Large intestine (tissue), 12 donors: ENCODE results near the gene PKD1. TPM values are rescaled to one million over a fixed set of nuclear protein-coding genes. Genes with fewer than 3 reads are reported as not detected.
A peak's percentile ranks its signal among the peaks of the same experiment; 100 is the strongest.
"Not testable (repeated sequence)": the region's sequence is repeated elsewhere in the genome, so short reads cannot be mapped to it uniquely, and the experiment has no call there.

Experiments used
- DNase-seq, 2 donors: peaks; one replicate each; pipeline versions ENCODE4 v3.0.0 to v3.0.0-alpha.2; 2013
- H3K27ac ChIP-seq: one replicate; pipeline ENCODE4 v1.5.1; 2013; ENCODE audit warnings: low read length
- H3K27me3 ChIP-seq: 2 replicates; pipeline ENCODE4 v1.6.1; 2013; ENCODE audit warnings: low read length; ENCODE audit not compliant: control insufficient read depth, insufficient read depth
- H3K36me3 ChIP-seq: 2 replicates; pipeline ENCODE4 v1.6.1; 2013; ENCODE audit warnings: low read length; ENCODE audit not compliant: control insufficient read depth, insufficient read depth
- H3K4me1 ChIP-seq: one replicate; pipeline ENCODE4 v1.6.1; 2013; ENCODE audit warnings: low read length; ENCODE audit not compliant: control insufficient read depth, insufficient read depth
- H3K4me3 ChIP-seq: one replicate; pipeline ENCODE4 v1.5.1; 2013; ENCODE audit warnings: low read length
- H3K9me3 ChIP-seq: one replicate; pipeline ENCODE4 v1.6.1; 2013; ENCODE audit warnings: mild to moderate bottlenecking, low read depth, low read length, moderate library complexity; ENCODE audit not compliant: control insufficient read depth
- WGBS: methylation state at CpG from one replicate; pipeline ENCODE4 v1.1.5; 2013; ENCODE audit warnings: low lambda C conversion rate; ENCODE audit not compliant: insufficient coverage; 5-methylcytosine and 5-hydroxymethylcytosine counted together
- long read RNA-seq, 11 donors: transcript quantifications; one replicate each; lab custom pipeline, GENCODE V29; 2026
- polyA plus RNA-seq: library from polyadenylated mRNA; unstranded; fragments of 120-200 nt; gene quantifications from one replicate; pipeline ENCODE4 v1.2.1, GENCODE V29; 2013

The PKD1 gene
- 58.4 TPM for polyA plus RNA-seq
- long read RNA-seq, donor 1, partial matches to known transcripts = 0 of 1 reads
- long read RNA-seq, donor 1, other reads (novel, unspliced or antisense) = 0 of 1 reads
- long read RNA-seq, donor 2, partial matches to known transcripts = 0 of 1 reads
- long read RNA-seq, donor 2, other reads (novel, unspliced or antisense) = 0 of 1 reads
- long read RNA-seq, donor 3 = 0 reads
- long read RNA-seq, donor 4 = 0 reads
- long read RNA-seq, donor 5, partial matches to known transcripts = 5 of 6 reads
- long read RNA-seq, donor 5, other reads (novel, unspliced or antisense) = 0 of 6 reads
- long read RNA-seq, donor 6, partial matches to known transcripts = 0 of 1 reads
- long read RNA-seq, donor 6, other reads (novel, unspliced or antisense) = 0 of 1 reads
- long read RNA-seq, donor 7, partial matches to known transcripts = 9 of 9 reads
- long read RNA-seq, donor 7, other reads (novel, unspliced or antisense) = 0 of 9 reads
- long read RNA-seq, donor 8, partial matches to known transcripts = 0 of 1 reads
- long read RNA-seq, donor 8, other reads (novel, unspliced or antisense) = 0 of 1 reads
- long read RNA-seq, donor 9, partial matches to known transcripts = 17 of 18 reads
- long read RNA-seq, donor 9, other reads (novel, unspliced or antisense) = 0 of 18 reads
- long read RNA-seq, donor 10, partial matches to known transcripts = 0 of 1 reads
- long read RNA-seq, donor 10, other reads (novel, unspliced or antisense) = 0 of 1 reads
- long read RNA-seq, donor 11 = 0 reads

DNA sequence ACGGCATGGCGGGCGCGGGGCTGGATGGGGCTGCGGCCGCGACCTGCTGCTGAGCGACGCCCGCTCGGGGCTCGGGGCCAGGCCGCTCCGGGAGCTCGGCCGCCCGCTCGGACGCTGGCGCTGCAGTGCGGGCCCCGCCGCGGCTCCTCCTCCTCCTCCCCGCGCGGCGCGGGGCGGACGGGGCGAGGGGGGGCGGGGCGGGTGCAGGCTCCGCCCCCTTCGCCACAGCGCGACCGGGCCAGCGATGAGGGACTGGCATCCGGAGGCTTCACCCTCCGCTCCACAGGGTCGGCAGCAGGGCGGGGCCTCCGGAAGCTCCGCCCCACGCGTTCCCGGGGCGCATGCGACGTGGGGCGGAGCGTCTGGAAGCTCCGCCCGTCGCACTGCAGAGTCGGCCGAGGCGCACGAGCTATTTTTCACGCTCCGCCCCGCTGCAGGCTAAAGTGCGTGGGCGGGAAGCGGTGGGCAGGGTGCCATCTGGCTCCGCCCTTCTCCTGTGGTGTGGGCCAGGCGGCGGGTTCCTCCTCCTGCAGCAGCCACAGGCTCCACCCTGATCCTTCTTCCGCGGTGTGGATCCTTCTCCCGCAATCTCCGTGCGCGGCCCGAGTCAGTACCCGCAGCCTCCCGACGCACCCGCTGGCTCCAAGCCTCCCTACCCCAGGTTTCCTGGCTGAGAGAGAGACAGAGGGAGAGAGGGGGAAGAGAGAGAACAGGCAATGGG, at the start of gene PKD1:
Gene PKD1, minus strand, starts transcription at position 129 of the 721 bp plus-strand sequence. CDS start 209 bp downstream, outside the sequence.
- not testable (repeated sequence) for H3K9me3 ChIP-seq, H3K4me1 ChIP-seq, H3K36me3 ChIP-seq, H3K27me3 ChIP-seq
- no CpG with 5 or more reads among the region's 81 CpGs for WGBS
- Histone ChIP-seq H3K4me3 (peak within 1 kb of the TSS; percentile 54), H3K27ac (peak within 1 kb of the TSS; percentile 42)
- DNase-seq = peak; percentile 97 to 98

DNA sequence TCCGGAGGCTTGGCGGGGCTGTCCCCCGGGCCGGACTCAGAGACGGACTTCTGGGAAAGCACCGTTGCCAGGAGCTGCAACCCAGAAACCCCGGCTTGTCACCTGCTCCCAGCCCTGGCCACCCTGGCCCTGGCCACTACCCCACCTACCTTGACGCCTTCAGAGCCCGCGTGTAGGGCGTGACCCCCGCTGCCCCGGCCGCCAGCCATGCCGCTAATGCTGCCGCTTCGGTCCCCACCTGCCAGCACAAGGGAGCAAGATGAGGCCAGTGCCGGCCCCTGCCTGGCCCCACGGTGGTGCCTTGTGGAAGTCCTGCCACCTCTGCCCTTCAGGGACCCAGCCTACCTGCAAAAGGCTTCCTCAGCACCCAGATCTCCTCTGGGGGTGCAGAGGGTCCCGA, 49.3 kb upstream of the PKD1 start:
- H3K4me3 ChIP-seq = no peak overlapping the region
- no peaks in the 10 kb centered on the region for H3K36me3 ChIP-seq
- no CpG with 5 or more reads among the region's 20 CpGs for WGBS
- no peaks in the 10 kb centered on the region for H3K4me1 ChIP-seq
- DNase-seq = no peak
- no peak overlapping the region for H3K27ac ChIP-seq
- H3K9me3 ChIP-seq = no peaks in the 10 kb centered on the region
- H3K27me3 ChIP-seq = no peaks in the 10 kb centered on the region

DNA sequence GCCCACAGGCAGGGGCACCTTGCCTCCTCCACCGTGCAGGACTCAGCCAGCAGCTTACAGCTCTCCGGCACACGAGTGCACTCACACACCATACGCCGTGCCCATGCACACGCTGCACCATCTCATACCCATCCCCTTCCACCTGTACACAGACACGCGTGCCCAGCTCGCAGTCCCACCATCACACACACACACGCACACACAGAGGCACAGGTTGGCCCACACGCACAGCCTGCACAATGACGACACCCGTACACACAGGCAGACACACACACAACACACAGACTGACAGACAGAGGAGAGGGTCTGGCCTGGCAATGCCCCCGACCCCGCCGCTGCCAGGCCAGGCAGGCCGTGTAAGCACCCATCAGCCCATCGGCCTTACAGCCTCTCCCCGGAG, 48.6 kb upstream of the PKD1 start:
- no peaks in the 10 kb centered on the region for H3K27me3 ChIP-seq
- no peaks in the 10 kb centered on the region for H3K9me3 ChIP-seq
- H3K4me1 ChIP-seq = no peaks in the 10 kb centered on the region
- no peaks in the 10 kb centered on the region for H3K36me3 ChIP-seq
- no peak overlapping the region for H3K27ac ChIP-seq
- no peak for DNase-seq
- no CpG with 5 or more reads among the region's 19 CpGs for WGBS
- H3K4me3 ChIP-seq = no peak overlapping the region

DNA sequence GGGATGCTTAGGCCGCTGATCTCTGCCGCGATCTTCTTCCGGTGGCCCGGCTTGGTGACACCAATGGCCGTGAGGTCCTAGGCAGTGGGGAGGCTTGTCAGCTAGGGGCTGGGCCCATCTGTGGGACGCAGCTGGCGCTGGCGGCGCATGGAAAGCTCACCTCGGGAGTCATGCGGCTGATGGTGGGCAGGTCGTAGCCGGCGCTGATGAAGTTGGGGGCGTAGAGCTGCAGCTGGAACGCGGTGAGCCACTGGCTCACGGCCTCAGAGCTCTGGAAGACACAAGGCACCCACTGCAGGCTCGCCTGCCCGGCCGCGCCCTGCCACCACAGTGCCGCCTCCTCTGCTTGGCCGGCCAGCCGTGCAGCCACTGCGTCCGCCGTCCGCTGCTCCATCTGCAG, 48.0 kb upstream of the PKD1 start:
- H3K27me3 ChIP-seq = no peaks in the 10 kb centered on the region
- H3K4me3 ChIP-seq = no peak overlapping the region
- no peak for DNase-seq
- H3K9me3 ChIP-seq = no peaks in the 10 kb centered on the region
- WGBS = no CpG with 5 or more reads among the region's 30 CpGs
- H3K4me1 ChIP-seq = no peaks in the 10 kb centered on the region
- no peaks in the 10 kb centered on the region for H3K36me3 ChIP-seq
- no peak overlapping the region for H3K27ac ChIP-seq

DNA sequence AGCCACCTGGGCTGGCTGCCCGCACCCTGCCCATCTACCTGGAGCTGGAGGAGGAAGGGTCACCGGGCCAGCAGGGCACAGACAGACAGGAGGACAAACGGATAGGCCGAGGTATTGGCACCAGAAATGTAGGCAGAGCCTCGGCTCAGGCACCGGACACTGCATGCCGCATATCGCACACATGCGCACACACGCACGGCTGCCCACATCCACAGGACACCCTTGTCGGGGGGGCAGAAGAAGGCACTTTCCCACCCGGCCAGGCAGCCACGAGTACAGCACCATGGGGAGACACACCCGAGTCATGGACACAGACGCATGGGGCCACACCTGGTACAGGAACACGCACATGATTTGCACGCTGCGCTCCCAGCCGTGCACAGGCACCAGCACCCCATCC, 46.3 kb upstream of the PKD1 start:
- H3K36me3 ChIP-seq = peaks cover 8% of the 10 kb centered on the region
- H3K4me1 ChIP-seq = no peaks in the 10 kb centered on the region
- H3K9me3 ChIP-seq = peaks cover 5% of the 10 kb centered on the region
- WGBS = no CpG with 5 or more reads among the region's 20 CpGs
- no peaks in the 10 kb centered on the region for H3K27me3 ChIP-seq
- DNase-seq = no peak
- H3K27ac ChIP-seq = no peak overlapping the region
- no peak overlapping the region for H3K4me3 ChIP-seq

DNA sequence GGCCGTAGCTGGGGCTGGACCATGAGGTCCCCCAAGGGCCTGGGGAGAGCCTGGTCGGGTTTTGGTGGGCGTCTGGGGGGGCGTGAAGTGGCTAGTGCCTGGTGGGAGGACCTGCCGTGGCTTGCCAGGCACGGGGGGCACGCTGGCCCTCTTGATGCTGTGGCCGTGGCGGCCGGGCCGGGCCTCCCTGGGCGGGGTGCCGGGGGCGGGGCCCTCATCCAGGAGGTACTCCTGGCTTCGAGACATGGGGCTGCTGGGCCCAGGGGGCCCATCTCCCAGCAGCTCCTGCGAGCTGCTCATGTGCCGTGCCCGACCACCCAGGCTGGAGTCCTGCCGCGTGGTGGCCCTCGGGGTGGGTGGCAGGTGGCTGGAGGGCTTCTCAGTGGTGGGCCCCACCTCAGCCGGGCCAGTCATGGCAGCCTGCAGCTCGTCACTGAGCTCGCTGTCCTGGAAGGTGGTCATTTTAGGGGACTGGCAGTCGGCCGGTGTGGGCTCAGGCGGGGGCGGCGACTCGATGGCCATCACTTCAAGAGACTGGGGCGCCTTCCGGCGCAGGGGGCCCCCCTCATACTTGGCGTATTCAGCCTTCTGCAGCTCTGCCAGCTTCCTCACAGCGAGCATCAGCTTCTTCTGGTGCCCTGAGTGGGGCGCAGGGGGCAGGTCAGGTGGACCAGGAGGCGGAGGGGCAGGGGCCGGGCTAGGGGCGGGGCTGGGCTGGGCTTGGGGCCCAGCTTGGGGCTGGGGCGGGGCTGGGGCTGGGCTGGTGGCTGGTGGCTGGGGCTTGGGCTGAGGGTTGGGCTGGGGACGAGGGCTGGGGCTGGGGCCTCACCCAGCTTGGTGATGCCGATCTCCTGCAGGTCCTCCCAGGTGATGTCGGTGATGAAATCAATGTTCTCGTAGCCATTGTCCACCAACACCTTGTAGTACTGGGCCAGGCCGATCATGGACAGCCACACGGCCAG, 45.5 kb upstream of the PKD1 start:
- H3K27me3 ChIP-seq = no peaks in the 10 kb centered on the region
- no peaks in the 10 kb centered on the region for H3K4me1 ChIP-seq
- H3K36me3 ChIP-seq = peaks cover 13% of the 10 kb centered on the region
- no peak overlapping the region for H3K4me3 ChIP-seq
- WGBS = no CpG with 5 or more reads among the region's 46 CpGs
- DNase-seq = no peak
- H3K27ac ChIP-seq = no peak overlapping the region
- H3K9me3 ChIP-seq = peaks cover 5% of the 10 kb centered on the region

DNA sequence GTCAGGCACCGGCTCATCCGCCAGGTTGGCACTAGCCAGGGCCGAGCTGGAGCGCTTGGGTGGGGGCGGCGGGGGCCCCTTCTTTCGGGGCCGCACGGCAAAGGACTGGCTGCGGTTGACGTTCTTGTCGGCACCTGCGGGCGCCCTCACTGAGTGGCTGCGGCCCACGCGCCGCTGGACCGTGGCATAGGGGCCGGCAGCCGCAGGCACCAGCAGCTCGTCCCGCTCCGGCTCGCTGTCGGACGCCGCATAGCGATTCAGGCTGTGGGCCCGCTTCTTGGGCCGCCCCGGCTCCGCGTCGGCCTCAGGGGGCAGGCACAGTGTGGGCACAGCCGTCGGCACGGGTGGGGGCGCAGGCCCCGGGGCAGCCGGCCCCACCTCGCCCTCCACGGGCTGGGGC, 44.8 kb upstream of the PKD1 start:
- H3K9me3 ChIP-seq = peaks cover 5% of the 10 kb centered on the region
- no peak overlapping the region for H3K27ac ChIP-seq
- H3K4me1 ChIP-seq = no peaks in the 10 kb centered on the region
- H3K27me3 ChIP-seq = no peaks in the 10 kb centered on the region
- no peak overlapping the region for H3K4me3 ChIP-seq
- peaks cover 21% of the 10 kb centered on the region for H3K36me3 ChIP-seq
- DNase-seq = no peak
- WGBS = no CpG with 5 or more reads among the region's 43 CpGs

DNA sequence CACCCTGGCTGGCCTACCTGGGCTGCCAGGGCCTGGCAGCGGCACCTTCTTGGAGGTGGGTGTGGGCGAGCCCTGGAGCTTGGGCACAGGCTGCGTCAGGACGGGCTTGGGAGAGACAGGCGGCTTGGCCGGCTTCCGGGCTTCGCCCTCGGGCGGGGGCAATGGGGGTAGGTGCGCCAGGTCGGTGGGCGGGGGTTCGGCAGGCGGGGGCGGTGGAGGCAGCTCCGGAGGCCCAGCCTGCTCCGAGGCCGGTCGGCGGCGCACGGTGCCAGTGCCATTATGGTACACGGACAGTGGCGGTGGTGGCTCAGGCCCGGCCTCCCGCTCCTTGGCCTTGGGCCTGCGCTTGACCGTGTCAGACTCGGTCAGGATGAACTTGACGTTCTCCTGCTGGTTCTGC, 43.9 kb upstream of the PKD1 start:
- Histone ChIP-seq H3K27me3 (no peaks in the 10 kb centered on the region), H3K4me1 (no peaks in the 10 kb centered on the region), H3K4me3 (no peak overlapping the region), H3K27ac (no peak overlapping the region), H3K36me3 (peaks cover 30% of the 10 kb centered on the region), H3K9me3 (peaks cover 5% of the 10 kb centered on the region)
- no CpG with 5 or more reads among the region's 31 CpGs for WGBS
- no peak for DNase-seq

DNA sequence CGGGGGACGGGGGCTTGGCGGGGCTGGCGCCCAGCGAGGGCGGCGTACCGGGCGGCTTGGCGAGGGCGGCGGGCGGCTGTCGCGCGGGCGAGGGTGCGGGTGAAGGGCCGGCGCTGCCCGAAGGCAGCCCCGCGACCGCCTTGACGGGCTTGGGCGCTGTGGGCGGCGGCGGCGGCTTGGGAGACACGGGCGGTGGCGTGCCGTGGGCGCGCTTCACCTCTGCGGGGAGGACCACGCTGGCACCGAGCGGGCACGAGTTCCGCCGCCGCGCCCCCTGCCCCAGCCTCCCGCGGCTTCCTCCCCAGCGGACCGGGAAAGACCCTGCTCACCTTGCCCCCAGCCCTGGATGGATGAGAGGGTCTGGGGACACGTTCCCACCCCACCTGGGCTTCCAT, 43.4 kb upstream of the PKD1 start:
- no peaks in the 10 kb centered on the region for H3K4me1 ChIP-seq
- H3K36me3 ChIP-seq = peaks cover 35% of the 10 kb centered on the region
- H3K9me3 ChIP-seq = peaks cover 5% of the 10 kb centered on the region
- H3K27ac ChIP-seq = no peak overlapping the region
- no peak overlapping the region for H3K4me3 ChIP-seq
- DNase-seq = no peak
- WGBS = no CpG with 5 or more reads among the region's 50 CpGs
- no peaks in the 10 kb centered on the region for H3K27me3 ChIP-seq
